DMS153 (cell line): Measurements from ENCODE around the gene ISM2.

ENCODE experiments used
- DNase-seq: peaks from one replicate; lab custom pipeline; 2025; lab: John Stamatoyannopoulos, UW

Gene ISM2

DNA sequence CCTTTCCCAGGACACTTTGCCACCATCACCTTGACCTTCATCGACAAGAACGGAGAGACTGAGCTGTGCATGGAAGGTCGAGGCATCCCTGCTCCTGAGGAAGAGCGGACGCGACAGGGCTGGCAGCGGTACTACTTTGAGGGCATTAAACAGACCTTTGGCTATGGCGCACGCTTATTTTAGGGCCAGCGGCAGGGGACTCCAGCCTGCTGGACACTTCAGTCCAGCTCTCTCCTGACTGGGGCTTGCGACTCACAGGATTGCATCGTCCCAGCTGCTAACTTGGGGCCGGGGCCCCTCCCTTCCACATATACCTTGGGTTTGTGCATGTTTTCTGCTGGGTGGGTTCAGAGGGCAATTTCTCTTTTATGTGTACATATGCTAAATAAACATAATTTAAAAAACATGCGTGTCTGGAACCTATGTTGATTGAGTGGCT lies 29.5 kb downstream of the ISM2 start:
- DNase-seq, result no peak

DNA sequence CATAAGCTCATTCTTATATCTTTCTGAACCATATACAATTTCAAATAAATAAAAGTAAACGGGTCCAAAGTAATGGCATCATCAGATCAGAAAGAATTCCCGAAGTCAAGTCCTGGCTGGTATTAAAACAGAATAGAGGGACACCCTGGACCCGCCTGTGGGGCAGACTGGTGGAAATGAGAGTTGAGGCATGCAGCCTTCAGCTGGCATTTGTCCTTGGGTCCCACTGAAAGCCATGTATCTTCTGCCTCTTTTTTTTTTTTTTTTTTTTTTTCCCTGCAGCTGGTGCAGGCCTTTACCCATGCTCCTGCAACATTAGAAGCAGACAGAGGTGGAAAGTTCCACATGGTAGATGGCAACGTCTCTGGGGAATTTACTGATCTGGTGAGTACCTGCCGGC lies 30.8 kb downstream of the ISM2 start:
- no peak for DNase-seq

DNA sequence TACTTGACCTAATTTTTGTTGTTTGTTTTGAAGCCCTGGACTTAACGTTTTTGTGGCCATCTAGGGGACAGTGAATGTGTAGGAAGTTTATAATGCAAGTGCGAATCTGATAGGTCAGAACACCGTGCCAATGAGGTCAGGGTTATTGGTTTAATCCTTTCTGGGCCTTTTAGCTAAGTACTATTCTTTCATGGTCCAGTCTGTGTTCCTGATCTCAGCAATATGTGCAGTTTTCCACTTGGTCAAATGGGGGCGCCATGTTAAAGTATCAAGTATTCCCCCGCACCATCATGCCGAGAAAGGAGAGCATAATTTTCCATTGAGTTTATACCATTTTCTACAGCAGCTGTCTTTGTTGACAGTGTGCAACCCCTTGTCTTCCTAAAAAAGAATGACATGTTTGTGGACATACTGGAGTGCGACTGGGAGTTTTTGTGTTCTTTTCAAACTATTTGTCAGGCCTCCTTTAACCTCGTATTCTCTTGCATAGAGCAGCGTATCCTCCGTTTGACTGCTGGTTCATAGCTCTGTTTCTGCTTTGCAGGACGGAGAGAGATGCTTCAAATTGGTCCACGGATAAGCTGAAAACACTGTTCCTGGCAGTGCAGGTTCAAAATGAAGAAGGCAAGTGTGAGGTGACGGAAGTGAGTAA lies 39.4 kb downstream of the ISM2 start:
- peak; percentile 18 for DNase-seq

DNA sequence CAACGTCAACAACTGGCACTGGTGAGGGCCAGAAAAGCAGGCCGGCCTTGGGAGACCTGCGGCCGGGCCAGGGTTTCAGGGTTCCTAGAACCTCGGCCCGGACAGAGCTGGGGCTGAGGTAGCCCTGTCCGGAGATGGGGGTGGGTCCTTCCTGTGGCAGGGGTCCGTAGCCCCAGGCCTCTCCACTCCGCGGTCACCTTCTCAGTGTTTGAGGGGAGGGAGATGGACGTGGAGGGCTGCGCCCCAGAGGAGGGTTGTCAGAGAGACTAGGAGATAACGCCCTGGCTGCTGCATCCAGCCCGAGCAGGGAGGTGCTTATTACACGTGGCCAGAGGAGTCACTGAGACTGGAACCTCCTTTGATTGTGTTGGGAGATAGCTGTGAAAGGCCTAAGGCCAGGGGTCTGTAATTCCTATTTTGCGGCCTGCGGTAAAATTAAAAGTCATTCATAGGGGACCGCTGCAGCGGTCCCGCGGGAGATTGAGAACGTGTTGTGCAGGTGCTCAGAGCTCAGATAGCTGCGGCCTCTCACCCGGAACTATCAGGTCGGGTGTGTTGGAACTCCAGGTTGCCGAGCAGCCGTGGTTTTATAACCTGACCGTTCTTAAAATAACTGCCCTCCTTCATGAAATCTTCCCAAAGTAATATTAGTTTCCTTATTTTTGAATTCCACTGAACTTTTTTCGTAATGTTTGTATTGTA lies 40.2 kb downstream of the ISM2 start:
- no peak for DNase-seq

DNA sequence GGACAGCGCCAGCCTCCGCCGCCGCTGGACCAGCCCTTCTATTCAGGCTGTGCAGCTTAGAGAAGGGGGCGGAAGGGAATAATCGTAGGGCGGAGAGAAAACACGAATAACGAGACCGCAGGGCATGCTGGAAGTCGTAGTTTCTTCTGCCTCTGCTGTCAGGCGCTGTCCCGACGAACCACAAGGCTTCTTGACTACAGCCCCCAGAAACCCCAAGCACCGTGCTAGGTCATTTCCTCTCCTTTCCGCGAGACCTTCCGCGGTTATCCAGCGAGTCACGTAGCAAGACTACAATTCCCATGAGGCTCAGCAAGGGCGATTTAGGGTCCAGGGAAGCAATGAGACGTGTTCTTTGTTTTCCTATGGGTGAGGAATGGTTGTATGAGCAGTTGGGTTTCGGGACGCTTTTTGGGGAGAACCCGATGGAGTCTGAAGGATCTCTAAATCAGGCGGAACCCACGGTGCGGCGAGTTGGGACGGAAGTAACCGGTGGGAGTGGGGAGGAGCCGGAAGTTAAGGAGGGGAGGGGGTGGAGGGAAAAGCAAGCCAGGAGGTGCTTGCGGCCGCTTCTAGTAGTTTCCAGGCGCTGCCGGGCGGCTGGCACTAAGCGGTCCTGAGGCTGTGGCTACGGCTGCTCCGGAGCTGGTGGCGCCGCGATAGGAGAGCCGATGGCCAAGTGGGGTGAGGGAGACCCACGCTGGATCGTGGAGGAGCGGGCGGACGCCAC lies 40.9 kb downstream of the ISM2 start, which contains the start of the genes AHSA1 and VIPAS39:
Gene AHSA1 (plus strand): TSS at position 572 of the 727 bp plus-strand sequence. CDS start 97 bp downstream, at position 669.
Gene VIPAS39 (minus strand): TSS at position 80 of the 727 bp plus-strand sequence. CDS start 3,499 bp downstream, outside the sequence.
- DNase-seq, result peak; percentile 99

DNA sequence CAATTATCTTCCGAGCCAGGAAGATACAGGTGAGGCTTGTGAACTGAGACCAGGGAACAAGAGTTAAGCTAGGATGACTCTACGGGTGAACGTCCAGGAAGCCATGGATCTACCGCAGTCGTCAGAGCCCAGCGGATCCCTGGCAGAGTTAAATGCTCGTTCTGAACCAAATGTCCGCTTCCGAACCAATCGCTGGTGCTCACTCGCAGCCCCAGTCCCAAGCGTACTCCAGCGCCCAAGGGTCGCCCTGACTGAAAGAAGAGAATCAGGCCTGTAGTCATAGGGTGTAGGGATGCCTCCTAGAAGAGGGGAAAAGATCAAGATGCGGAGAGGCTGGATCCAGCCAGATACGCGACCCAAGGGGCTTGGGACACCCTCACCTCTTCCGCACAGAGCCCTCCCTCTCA lies 41.5 kb downstream of the ISM2 start:
- DNase-seq, result no peak

DNA sequence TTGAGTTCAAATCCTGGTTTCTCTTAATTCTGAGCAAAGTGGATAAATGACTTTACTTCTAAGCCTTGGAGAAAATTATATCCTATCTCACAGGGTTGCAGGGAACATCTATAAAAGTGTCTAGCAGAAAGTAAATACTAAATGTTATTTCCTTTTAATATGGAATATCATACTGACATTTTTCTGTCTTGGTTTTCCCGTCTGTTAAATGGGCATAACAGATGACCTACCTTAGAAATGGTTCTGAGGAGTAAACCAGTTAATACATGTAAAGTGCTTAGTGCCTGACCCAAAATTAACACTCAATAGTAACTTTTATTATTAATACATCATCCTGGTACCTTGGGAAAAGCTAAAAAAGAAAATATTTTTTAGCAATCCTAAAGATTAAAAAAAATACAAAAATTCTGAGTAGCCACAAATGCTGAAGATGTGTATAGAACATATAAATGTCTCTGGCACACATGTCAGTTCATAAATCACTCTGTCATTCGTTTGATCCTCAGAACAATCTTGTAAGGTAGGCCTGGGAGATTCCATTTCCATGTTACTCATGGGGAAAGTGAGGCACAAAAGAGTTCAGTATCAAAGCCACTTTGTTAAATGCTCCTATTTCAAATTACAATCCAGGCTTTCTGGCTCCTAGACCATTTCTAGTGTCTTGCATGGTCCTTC lies 42.5 kb downstream of the ISM2 start:
- DNase-seq, result no peak

DNA sequence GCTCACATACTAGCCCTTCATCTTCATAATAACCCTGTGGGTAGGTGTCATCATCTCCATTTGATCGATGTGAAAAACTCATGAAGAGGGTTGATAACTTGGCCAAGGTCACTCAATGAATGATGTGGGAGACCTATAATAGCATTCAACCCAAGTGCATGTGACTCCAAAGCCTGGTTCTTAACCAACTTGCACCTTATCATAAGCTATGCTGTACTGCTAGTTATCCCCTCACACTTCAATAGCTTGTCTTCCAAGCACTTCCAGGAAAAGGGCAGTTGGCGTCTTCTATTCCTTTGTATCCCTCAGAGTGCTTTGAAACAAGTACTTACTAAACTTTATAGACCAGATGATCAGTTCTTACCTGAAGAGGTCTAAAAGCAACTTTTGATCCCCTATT lies 56.4 kb downstream of the ISM2 start:
- DNase-seq, result no peak

DNA sequence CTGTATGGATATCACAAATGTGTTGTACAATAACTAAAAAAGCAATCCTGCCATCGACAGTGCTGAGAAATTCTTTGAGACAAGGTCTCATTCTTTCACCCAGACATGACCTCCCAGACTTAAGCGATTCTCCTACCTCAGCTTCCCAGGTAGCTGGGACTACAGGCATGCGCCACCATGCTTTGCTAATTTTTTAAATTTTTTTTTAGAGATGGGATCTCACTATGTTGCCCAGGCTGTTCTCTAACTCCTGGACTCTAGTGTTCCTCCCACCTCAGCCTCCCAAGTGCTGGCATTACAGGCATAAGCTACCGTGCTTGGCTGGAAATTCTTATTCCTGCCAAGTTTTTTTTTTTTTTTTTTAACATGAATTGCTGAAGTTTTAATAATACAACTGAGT lies 58.8 kb downstream of the ISM2 start:
- no peak for DNase-seq

DNA sequence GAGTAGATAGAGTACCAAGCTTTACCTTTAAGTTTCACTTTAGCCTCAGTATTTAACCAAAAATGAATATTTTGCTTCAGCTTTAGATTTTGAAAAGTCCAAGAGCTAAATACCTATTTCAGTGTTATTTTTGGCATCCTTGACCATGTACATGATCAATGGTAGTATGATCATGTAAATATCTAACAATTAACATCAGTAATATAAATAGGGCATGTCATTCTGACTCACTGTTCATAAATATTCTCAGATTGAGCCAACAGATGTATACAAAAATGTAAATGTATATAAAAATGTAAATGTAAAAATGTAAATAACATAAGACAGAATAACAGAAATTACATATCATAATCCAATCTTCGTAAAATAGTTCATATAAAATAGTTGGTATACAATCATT lies 60.0 kb downstream of the ISM2 start:
- no peak for DNase-seq

DNA sequence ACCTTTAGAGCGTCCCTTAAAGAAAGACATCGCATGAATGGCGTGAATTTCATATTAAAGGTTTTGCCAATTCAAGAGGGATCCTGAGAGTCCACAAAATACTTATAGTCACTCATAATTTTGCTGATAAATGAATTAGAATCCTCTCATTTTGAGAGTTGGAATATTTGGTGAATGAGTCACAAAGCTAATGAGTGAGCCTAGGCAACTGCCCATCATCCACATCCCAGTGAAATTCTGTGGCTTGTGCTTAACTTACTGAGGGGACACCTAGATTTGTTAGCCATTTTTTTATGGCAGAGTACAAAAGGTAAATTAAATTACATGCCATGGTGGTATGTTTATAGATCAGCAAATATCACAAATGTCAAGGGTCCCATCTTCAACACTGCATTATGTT lies 62.6 kb downstream of the ISM2 start:
- no peak for DNase-seq

DNA sequence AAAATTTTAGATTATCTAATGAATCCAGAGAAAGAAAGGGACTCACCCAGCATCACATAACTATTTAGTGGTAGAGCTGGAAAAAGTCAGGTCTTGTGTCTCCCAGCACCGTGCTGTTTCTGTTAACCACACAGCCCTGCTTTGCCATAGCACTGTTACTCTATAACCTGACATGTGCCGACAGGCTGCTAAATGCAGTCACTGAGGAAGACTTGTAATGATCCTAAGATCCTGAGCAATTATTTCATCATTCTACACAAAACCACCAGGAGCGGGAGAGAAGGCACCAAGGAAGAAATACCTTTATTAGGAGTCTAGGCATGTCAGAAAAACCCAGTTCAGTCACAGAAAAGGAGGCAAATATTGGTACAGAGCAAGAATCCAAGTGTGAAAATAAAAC lies 72.2 kb downstream of the ISM2 start:
- no peak for DNase-seq

DNA sequence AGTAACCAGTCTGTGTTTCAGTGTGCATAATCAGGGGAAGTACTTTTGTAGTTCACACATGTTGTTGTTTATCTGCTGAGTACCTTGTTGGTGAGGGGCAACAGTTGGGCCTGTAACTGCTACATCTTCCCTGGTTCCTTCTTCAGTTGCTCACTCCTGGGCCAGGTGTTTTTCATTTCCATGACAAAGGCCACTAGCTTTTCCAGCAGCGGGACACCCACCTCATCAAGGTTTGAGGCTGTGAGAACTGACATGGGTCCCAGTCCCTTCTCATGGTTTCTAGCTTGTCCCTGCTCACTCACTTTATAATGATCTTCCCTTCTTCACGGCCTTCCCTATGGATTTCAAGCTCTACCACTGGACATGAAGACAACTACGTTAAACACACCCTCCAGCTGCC lies 73.8 kb downstream of the ISM2 start:
- no peak for DNase-seq
